ENCODE measurements around the gene PEAK3. TPM values are rescaled to one million over a fixed set of nuclear protein-coding genes. Genes with fewer than 3 reads are reported as not detected.
A peak's percentile ranks its signal among the peaks of the same experiment; 100 is the strongest.

PEAK3 gene
- total RNA-seq, 1 donor from 2014 or later: 0.17 TPM

- DNase-seq: no peak
These were observed 31.9 kb downstream of the PEAK3 start for GRCh38 chr19:2249880-2250765.

DNA sequence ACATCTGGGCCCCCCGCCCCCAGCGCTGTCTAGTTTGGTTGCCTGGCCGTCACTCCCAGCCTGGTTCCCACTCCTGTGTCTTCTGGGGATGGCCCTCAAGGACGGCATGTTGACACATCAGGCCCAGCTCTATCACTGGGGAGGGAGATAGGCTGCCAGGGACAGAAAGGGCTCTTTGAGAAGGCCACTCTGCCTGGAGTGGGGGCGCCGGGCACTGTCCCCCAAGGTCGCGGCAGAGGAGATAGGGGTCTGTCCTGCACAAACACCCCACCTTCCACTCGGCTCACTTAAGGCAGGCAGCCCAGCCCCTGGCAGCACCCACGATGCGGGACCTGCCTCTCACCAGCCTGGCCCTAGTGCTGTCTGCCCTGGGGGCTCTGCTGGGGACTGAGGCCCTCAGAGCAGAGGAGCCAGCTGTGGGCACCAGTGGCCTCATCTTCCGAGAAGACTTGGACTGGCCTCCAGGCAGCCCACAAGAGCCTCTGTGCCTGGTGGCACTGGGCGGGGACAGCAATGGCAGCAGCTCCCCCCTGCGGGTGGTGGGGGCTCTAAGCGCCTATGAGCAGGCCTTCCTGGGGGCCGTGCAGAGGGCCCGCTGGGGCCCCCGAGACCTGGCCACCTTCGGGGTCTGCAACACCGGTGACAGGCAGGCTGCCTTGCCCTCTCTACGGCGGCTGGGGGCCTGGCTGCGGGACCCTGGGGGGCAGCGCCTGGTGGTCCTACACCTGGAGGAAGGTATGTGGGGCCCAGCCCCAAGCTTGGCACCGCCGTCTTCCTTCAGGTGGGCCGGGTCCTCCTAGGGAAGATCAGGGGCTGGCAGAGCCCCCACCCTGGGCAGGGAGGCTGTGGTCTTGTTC, 32.7 kb downstream of the PEAK3 start, which contains the start of gene AMH:
AMH (plus strand) TSS at position 314 of the 857 bp plus-strand sequence; CDS start at position 324, 10 bp downstream.
- DNase-seq: no peak

DNA sequence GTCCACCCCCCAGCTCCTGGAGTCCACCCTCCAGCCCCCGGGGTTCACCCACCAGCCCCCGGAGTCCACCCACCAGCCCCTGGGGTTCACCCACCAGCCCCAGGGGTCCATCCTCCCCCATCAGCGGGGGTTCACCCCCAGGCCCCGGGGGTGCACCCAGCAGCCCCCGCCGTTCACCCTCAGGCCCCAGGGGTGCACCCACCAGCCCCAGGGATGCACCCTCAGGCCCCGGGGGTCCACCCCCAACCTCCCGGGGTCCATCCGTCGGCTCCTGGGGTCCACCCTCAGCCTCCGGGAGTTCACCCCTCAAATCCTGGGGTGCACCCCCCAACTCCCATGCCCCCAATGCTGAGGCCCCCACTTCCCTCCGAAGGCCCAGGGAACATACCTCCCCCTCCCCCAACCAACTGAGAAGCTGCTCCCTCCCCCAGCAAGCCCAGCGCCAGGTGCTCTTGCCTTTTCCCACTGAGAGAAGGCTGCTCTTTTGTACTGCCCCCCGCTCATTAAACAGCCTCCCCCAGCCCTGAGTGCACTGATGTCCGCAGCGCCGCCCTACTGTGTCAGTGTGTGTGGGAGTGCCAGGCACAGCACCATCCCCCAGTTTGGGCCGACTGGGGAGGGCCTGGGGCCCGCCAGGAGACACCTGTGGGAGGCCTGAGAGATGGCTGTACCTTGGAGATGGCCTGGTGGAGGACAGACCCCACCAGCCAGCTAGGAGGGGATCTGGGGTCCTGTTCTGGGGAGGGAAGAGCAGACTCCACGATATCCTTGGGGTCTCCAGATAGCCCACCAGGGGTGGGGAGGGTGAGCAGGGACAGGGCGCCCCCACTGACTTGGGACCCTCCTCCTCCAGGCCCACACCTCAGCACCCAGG, 33.6 kb downstream of the PEAK3 start:
- DNase-seq: no peak

- DNase-seq: no peak
These were observed 34.4 kb downstream of the PEAK3 start for GRCh38 chr19:2247433-2248101.

DNA sequence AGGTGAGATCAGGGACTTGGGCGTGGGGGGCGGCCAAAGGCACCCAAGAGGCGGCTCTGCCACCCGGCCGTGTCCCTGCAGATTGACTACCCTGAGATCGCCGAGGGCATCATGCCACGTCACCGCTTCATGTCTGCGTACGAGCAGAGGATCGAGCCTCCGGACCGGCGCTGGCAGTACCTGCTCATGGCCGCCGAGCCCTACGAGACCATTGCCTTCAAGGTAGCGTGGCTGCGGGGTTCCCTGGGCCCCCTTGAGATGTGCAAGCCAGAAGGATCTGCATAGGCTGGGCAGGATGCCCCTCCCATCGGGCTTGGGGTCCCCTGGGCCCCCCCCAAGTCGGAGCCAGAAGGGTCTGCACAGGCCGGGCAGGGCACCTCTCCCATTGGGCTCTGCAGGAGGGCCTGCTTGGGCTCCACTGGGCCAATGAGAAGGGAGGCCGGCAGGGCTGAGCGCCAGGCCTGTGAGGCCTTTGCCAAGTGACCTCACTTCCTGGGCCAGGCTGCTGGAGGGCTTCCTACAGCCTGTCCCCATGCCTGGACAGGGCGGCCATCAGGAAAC, 35.1 kb downstream of the PEAK3 start:
- DNase-seq: peak; percentile 50

- DNase-seq: no peak
These were observed 35.9 kb downstream of the PEAK3 start for GRCh38 chr19:2246014-2246620.

- no peak for DNase-seq
These were observed 36.7 kb downstream of the PEAK3 start for GRCh38 chr19:2245273-2245672.

GRCh38 chr19:2244486-2244885, 37.5 kb downstream of the PEAK3 start:
- no peak for DNase-seq

GRCh38 chr19:2244125-2244411, 37.9 kb downstream of the PEAK3 start:
- DNase-seq: no peak

DNA sequence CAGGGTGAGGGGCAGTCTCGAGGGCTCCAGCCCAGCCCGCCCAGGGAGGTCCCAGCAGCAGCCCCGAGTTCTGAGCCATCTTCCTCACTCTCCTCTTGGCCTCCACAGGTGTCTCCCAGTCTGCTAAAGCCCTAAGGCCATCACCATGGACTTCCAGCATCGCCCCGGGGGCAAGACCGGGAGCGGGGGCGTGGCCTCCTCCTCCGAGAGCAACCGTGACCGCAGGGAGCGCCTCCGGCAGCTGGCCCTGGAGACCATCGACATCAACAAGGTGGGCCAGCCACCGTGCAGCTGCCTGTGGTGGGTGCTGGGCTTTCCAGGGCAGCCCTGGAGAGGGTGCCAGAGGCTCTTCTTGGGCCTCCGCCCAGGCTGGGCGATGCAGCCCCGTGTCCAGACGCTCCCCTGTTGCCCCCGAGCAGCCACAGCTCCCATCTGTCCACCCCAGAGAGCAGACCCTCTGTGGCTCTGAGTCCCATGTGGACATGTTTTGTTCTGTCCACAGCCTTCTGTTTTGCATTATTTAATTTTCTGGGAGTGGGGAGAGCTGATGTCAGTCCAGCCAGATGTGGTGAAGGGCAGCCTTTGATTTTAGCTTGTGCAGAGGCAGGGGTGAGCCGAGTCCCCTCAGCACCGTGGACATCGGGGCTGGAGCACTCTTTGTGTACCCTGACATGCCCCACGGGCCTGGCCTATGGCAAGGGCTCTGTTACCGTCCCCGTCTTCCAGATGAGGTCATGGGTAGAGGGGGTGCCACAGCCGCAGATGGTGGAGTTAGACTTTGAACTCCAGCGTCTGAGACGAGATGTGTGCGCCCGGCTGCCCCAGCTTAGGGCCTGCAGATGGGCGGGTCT, 38.5 kb downstream of the PEAK3 start:
- DNase-seq: no peak

DNA sequence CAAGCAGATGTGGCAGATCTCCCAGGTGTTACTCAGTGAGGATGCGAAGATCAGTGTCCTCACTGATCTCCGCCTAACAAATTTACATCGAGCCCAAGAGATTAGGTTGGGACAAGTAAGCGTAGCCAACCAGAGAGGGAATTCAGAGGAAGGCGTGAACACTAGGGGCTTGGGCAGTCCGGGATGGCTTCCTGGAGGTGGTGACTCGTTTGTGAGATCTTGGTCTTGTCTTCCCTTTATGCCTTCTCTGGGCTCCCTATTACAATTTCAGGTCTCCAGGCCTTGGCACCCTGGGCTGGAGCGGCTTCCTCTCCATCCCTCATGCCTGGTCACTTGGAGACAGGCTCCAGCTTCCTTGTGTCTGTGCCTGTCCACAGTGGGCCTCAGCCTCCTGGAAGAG, 39.2 kb downstream of the PEAK3 start:
- no peak for DNase-seq

- DNase-seq: no peak
These were observed 39.9 kb downstream of the PEAK3 start for GRCh38 chr19:2242092-2242537.

- DNase-seq: no peak
These were observed 40.9 kb downstream of the PEAK3 start for GRCh38 chr19:2240881-2241760.

DNA sequence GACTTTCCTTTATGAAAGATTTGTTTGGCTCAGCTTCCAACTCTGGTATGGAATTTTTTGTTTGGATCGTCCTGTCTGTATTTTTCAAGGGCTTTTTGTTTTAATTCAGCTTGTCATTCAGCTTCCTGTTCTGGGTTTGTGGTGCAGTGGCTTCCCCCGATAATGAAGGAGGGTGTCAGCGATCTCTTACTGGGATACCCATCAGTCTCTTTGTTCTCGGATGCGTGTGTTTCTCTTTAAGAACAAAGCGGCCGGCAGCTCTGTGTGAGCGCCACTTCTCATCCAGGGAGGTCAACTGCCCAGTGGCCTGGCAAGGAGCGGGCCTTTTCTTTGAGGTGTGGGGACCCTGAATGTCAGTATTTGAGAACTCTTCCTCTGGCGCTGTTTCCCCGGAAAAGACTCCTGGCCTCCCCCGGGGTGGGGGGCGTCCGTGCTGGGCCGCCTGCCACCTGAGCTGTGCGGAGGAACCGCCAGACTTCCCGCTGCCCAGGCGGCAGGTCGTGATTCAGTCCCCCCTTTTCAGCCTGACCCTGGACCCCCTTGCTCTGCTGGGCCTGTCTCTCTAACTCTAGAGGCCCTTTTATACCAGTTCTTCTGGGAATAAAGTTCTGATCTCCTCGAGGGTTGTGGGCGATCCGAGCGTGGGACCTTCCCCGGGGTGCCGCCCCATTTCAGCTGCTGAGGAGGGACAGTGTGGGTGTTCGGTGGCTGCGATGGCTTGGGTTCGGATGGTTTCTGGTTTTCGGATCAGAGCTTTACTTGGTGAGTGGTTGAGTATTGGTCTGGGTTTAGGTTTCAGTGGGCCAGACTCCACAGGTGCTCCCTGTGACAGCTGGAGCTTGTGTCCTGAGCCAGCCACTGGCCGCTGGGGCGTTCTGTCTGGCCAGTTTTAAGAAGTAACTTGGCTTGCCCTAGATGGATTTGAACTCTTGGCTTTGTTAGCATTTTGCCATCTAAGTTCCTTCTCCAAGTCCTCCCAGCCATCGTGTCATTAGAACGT, 41.9 kb downstream of the PEAK3 start:
- peak; percentile 85 for DNase-seq

GRCh38 chr19:2239173-2239572, 42.8 kb downstream of the PEAK3 start:
- no peak for DNase-seq

DNA sequence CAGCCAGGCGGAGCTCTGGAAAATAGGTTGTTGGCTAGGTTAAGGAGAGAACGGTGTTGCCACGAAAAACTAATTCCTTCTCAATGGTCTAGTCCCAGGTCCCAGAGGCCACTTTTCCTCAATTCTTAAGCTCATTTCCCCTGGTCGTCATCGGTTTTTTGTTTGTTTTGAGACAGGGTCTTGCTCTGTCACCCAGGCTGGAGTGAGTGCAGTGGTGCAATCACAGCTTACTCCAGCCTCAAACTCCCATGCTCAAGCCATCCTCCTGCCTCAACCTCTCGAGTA, 44.2 kb downstream of the PEAK3 start:
- no peak for DNase-seq

GRCh38 chr19:2237051-2237868, 44.7 kb downstream of the PEAK3 start:
- no peak for DNase-seq
